ENCODE measurements around the gene FOXK2. TPM values are rescaled to one million over a fixed set of nuclear protein-coding genes. Genes with fewer than 3 reads are reported as not detected.

The FOXK2 gene
- total and polyA plus RNA-seq, 4 donors: 15.3 to 58.8 (median 35.8) TPM

- H3K27me3 ChIP-seq (ENCODE audit: control insufficient read depth in 1 of 2, insufficient read depth in 2 of 2, low read length in 1 of 2): no peaks in the 10 kb centered on the region
- no peaks in the 10 kb centered on the region for H3K9me3 ChIP-seq (ENCODE audit: control insufficient read depth, low read length)
- no peaks in the 10 kb centered on the region for H3K36me3 ChIP-seq (ENCODE audit: control insufficient read depth in 1 of 2, insufficient read depth in 2 of 2, low read length in 1 of 2)
- DNase-seq: peak; percentile 40 to 70
- intact Hi-C loops (cut with DNase I): no loop called here
- no peak overlapping the region for H3K27ac ChIP-seq (ENCODE audit: low read depth in 1 of 2, low read length in 2 of 2)
- H3K4me1 ChIP-seq (ENCODE audit: control insufficient read depth in 1 of 2, insufficient read depth in 2 of 2, low read length in 2 of 2): no peaks in the 10 kb centered on the region
- 78 to 82% methylated on average over 30 of the region's 30 CpGs for WGBS, 2 donors
- no peak overlapping the region for H3K4me3 ChIP-seq (ENCODE audit: low read length in 2 of 2)
- no peak for ATAC-seq (ENCODE audit: low FRiP score)
Observed at GRCh38 chr17:82653651-82654528, 134.4 kb downstream of the FOXK2 start.

Other genes starting within 250 kb of the FOXK2 start
- gene CSNK1D, start 246.0 kb upstream of the FOXK2 start, total RNA-seq: 100 to 1,000 TPM; 130 to 153 TPM
- 10 to 100 TPM; 39.9 to 73.4 TPM for gene CSNK1D, start 246.0 kb upstream of the FOXK2 start, polyA plus RNA-seq
- gene CD7, start 202.1 kb upstream of the FOXK2 start, total RNA-seq: 1 to 10 TPM; 2.6 to 3.4 TPM
- gene CD7, start 202.1 kb upstream of the FOXK2 start, polyA plus RNA-seq: under 1 TPM; 0.33 to 0.75 TPM
- 10 to 100 TPM in 1 of 2 donors, 1 to 10 TPM in 1; 9.9 to 15.8 TPM for gene SECTM1, start 186.0 kb upstream of the FOXK2 start, total RNA-seq
- 10 to 100 TPM in 1 of 2 donors, 1 to 10 TPM in 1; 4.5 to 22.5 TPM for gene SECTM1, start 186.0 kb upstream of the FOXK2 start, polyA plus RNA-seq
- not detected for gene TEX19, start 160.5 kb upstream of the FOXK2 start, total RNA-seq
- not detected for gene TEX19, start 160.5 kb upstream of the FOXK2 start, polyA plus RNA-seq
- not detected for gene UTS2R, start 148.0 kb upstream of the FOXK2 start, total RNA-seq
- not detected for gene UTS2R, start 148.0 kb upstream of the FOXK2 start, polyA plus RNA-seq
- 10 to 100 TPM; 14.8 to 34.7 TPM for gene HEXD, start 101.4 kb upstream of the FOXK2 start, total RNA-seq
- gene HEXD, start 101.4 kb upstream of the FOXK2 start, polyA plus RNA-seq: 100 to 1,000 TPM in 1 of 2 donors, 10 to 100 TPM in 1; 15.7 to 133 TPM
- gene OGFOD3, start 101.1 kb upstream of the FOXK2 start, total RNA-seq: 10 to 100 TPM; 17.5 to 22.2 TPM
- 10 to 100 TPM; 12.0 to 25.9 TPM for gene OGFOD3, start 101.1 kb upstream of the FOXK2 start, polyA plus RNA-seq
- gene CYBC1, start 69.0 kb upstream of the FOXK2 start, total RNA-seq: 100 to 1,000 TPM in 1 of 2 donors, 10 to 100 TPM in 1; 59.9 to 131 TPM
- gene CYBC1, start 69.0 kb upstream of the FOXK2 start, polyA plus RNA-seq: 10 to 100 TPM; 26.5 to 65.7 TPM
- 10 to 100 TPM; 45.9 to 76.0 TPM for gene NARF, start 61.0 kb upstream of the FOXK2 start, total RNA-seq
- gene NARF, start 61.0 kb upstream of the FOXK2 start, polyA plus RNA-seq: 100 to 1,000 TPM in 1 of 2 donors, 10 to 100 TPM in 1; 34.4 to 162 TPM
- gene WDR45B, start 128.7 kb downstream of the FOXK2 start, total RNA-seq: 10 to 100 TPM; 60.4 to 75.4 TPM
- gene WDR45B, start 128.7 kb downstream of the FOXK2 start, polyA plus RNA-seq: 10 to 100 TPM; 34.7 to 54.4 TPM
- 10 to 100 TPM in 1 of 2 donors, 1 to 10 TPM in 1; 4.5 to 10.7 TPM for gene RAB40B, start 179.0 kb downstream of the FOXK2 start, total RNA-seq
- gene RAB40B, start 179.0 kb downstream of the FOXK2 start, polyA plus RNA-seq: 10 to 100 TPM; 11.6 to 19.5 TPM
- 10 to 100 TPM; 18.6 to 26.7 TPM for gene FN3KRP, start 197.0 kb downstream of the FOXK2 start, total RNA-seq
- gene FN3KRP, start 197.0 kb downstream of the FOXK2 start, polyA plus RNA-seq: 10 to 100 TPM; 25.3 to 35.2 TPM
- gene FN3K, start 215.9 kb downstream of the FOXK2 start, total RNA-seq: 10 to 100 TPM; 10.8 to 23.0 TPM
- 10 to 100 TPM; 14.0 to 20.9 TPM for gene FN3K, start 215.9 kb downstream of the FOXK2 start, polyA plus RNA-seq
- 100 to 1,000 TPM in 1 of 2 donors, 10 to 100 TPM in 1; 97.1 to 125 TPM for gene TBCD, start 232.3 kb downstream of the FOXK2 start, total RNA-seq
- 100 to 1,000 TPM in 1 of 2 donors, 10 to 100 TPM in 1; 20.0 to 182 TPM for gene TBCD, start 232.3 kb downstream of the FOXK2 start, polyA plus RNA-seq